Activated effector memory CD4-positive, alpha-beta T cell treated with anti-CD3 and anti-CD28 coated beads, Interleukin-2, amount 50 U/mL, for 16 hours (primary cell): ENCODE measurements around the gene ATP6V1B1.

Experiments
- DNase-seq: peaks from one replicate; pipeline ENCODE4 v3.0.0-alpha.2; 2020

ATP6V1B1 gene

GRCh38 chr2:70977605-70978205 is 42.0 kb downstream of the ATP6V1B1 start:
- DNase-seq = no peak

- DNase-seq = no peak
Measured at GRCh38 chr2:70978341-70979179, 42.9 kb downstream of the ATP6V1B1 start, which contains the start of gene ANKRD53. Gene ANKRD53, plus strand, starts transcription at chr2:70978630. Its CDS starts 16 bp downstream, at chr2:70978646.

GRCh38 chr2:70979180-70979488 is 43.4 kb downstream of the ATP6V1B1 start:
- no peak for DNase-seq

GRCh38 chr2:70979626-70980025 is 43.9 kb downstream of the ATP6V1B1 start:
- DNase-seq = no peak

GRCh38 chr2:70981421-70981820 is 45.7 kb downstream of the ATP6V1B1 start:
- DNase-seq = no peak

GRCh38 chr2:70981866-70982810 is 46.4 kb downstream of the ATP6V1B1 start:
- peak; percentile 55 for DNase-seq

GRCh38 chr2:70982971-70983370 is 47.3 kb downstream of the ATP6V1B1 start:
- no peak for DNase-seq

GRCh38 chr2:70983506-70984227 is 48.0 kb downstream of the ATP6V1B1 start:
- no peak for DNase-seq

GRCh38 chr2:70984228-70984575 is 48.5 kb downstream of the ATP6V1B1 start:
- DNase-seq = no peak

- peak; percentile 93 for DNase-seq
Measured at GRCh38 chr2:70984576-70985282, 49.0 kb downstream of the ATP6V1B1 start.

- peak; percentile 57 for DNase-seq
Measured at GRCh38 chr2:70985283-70985688, 49.6 kb downstream of the ATP6V1B1 start.

- DNase-seq = no peak
Measured at GRCh38 chr2:70985956-70986355, 50.3 kb downstream of the ATP6V1B1 start.

- no peak for DNase-seq
Measured at GRCh38 chr2:70986499-70987189, 50.9 kb downstream of the ATP6V1B1 start.

- DNase-seq = no peak
Measured at GRCh38 chr2:70987386-70987785, 51.7 kb downstream of the ATP6V1B1 start.

GRCh38 chr2:70988151-70988550 is 52.5 kb downstream of the ATP6V1B1 start:
- peak; percentile 55 for DNase-seq

- peak; percentile 51 for DNase-seq
Measured at GRCh38 chr2:70988726-70989648, 53.3 kb downstream of the ATP6V1B1 start.

GRCh38 chr2:70990216-70990615 is 54.5 kb downstream of the ATP6V1B1 start:
- peak; percentile 54 for DNase-seq

- peak; percentile 51 for DNase-seq
Measured at GRCh38 chr2:70991142-70991541, 55.4 kb downstream of the ATP6V1B1 start.

- DNase-seq = no peak
Measured at GRCh38 chr2:70991742-70992141, 56.0 kb downstream of the ATP6V1B1 start.
